Activated CD8-positive, alpha-beta memory T cell treated with anti-CD3 and anti-CD28 coated beads for 1 hour (primary cell): ENCODE measurements around the gene MYH15.

Source experiments
- DNase-seq, 2 donors: peaks; one replicate each; pipeline ENCODE4 v3.0.0-alpha.2; 2020; ENCODE audit warnings: low read depth in 1 of 2; ENCODE audit errors: extremely low read depth in 1 of 2

Gene MYH15

DNA sequence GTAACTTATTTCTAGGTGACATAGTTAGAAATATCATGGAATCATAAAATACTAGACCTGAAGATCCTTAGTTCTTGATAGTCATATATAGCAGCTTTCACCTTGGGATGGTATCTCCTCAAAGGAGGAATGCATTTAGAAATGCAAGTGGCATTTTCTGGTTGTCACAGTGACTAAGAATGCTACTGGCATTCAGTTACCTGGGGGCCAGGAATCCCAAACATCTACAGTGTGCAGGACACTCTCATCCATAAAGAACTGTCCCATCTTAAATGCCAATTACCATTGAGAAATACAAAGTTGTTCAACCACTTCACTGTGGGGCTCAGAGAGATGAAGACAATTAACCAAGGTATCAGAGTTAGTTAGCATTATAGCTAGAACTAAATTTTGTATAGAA is 36.7 kb downstream of the MYH15 start:
- DNase-seq, result no peak

DNA sequence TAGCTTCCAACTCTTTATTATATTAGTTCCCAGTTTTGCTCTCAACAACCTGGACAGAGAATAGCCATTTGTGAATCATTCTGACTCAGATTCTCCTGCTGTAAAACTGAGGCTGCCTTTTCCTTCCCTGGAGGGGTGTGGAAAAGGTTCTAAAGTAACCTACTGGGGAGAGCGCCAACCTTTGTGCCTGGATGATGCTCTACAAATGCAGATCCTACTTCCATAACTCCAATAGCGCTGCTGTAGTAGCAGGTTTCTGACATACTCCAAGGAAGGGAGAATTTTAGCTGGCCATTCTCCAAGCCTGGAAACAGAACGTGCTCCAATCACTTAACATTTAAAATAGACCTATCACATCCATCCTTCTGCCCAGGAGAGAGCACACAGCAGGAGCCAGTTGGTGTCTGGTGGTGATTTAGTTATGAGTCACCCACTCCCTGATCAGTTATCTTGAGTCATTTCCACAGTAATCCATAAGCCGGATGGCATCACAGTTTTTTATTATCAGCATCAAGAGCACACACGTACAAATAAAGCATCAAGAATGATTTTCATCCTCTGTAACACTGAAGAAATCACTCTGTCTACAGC is 38.3 kb downstream of the MYH15 start:
- no peak for DNase-seq

DNA sequence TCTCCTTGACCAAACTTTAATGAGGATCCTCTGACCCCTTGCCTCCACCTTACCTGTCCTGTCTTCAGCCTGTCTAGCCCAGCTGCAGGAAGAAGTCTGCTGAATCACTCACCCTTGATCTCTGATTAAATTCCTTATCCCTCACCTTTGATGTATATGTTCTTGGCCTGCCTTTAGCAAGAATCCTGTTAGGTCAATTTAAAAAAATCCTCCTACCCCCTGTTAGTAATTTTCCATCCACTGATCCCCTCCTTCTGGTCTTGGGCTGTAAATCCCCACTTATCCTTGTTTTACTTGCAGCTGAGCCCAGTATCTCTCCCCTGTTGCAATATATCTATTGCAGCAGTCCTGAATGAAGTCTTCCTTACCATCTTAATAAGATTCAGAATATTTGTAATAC is 39.0 kb downstream of the MYH15 start:
- no peak for DNase-seq

DNA sequence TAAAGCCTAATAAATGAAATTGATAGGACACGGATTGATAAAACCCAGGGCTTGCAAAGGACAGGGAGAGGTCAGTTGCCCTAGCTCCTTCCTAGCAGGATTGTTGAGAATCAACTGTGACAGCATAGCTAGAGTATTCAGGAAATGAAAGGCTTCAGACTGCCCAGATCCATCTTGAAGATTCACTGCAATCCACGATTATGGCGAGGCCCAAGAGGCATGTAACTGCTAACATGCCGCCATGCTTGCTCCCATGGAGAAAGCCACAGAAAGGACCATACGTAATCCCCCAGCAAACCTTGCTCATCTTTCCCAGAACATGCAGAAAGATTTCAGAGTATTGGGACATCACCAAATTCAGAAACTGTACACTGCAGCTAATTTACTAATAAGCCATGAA is 41.3 kb downstream of the MYH15 start:
- DNase-seq, result no peak

DNA sequence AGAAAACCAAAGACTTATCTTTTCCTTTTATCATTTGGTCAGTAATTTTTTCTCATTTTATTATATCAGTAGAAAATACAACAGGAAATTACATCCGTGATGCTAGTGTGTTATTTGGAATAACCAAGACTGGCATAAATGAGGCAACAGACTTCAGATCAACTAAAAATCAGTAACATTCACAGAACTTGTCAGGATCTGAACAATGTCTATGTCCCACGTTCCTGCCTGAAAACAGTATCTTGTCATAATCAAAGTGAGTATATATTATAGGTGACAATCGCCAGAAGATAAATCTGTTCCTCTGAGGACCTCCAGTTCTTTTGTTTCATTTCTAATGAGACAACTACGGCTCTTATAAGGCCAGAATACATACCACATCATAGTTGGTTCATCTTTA is 41.8 kb downstream of the MYH15 start:
- no peak for DNase-seq

DNA sequence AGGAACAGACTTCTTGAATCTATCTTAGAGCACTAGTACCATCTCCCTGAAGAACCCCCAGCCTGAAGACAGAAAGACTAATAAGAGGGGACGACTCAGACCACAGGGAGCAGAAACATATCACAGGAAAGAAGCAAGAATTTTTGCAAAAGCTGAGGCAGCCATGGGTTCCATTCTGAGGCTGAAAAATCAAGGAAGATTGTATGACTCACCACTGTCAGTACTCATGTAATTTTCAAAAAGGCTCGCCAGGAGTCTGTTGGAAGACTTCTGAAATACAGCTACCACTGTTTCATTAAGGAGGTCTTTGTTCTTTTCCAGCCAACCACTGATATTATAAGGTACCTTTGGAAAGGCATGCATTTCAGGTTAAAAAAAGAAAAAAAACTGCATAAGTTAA is 47.5 kb downstream of the MYH15 start:
- no peak for DNase-seq

DNA sequence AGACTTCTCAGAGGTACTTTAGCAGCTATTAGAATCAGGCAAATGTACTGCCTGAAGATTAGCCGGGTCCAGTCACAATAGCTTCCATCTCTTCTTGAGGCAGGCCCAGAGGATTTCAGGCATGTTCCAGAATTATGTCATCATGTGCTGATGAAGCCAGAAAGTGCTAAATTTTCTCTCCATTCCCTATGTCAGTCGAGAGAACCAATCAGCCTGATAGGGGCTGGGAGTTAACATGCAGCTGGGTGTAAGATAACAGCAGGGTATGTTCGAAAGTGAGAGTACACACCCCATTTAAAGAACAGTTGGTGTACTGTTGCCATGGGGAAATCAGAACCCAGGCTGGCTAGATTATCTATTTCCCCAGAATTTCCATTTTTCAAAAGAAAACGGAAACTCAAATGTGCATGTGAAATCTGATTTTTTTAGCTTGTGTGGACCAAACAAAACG is 48.7 kb downstream of the MYH15 start:
- no peak for DNase-seq

DNA sequence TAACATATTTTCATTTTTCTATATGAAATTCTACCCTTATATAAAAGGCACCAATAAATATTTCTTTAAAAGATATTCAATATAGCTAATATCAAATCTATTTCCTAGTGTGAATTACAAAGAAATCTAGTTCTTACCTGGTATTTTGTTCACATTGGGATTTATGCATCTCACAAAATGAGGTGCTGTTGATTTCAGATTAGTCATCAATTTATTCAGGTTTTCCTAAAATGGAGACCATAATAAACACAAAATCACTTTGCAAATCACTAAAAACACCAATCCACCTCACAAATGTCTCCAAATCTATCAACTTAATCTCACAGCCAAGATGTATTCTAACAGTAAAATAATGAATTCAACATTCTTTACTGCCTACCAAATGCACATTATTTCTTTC is 51.2 kb downstream of the MYH15 start:
- no peak for DNase-seq

DNA sequence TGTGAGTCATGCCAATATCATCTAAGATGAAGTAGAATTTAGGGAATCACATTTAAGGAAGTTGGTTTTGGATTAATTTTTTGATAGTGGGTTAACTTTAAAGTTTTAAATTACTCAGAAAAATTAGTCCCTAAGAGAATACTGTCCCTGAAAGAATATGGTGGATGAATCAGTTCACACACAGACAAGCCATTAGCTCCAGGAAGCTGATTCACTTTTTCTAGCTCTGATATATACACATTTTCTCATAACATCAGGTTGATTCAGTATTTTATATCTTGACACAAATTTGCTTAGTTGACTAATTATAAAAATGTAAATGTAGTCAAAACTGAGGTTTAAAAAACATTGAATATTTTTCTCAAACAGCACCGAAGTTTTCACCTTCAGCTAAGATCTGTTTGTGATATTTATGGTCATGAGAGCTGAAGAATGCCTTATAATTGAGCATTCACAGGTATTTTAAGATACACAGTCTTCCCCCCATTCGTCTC is 55.1 kb downstream of the MYH15 start:
- DNase-seq, result no peak

DNA sequence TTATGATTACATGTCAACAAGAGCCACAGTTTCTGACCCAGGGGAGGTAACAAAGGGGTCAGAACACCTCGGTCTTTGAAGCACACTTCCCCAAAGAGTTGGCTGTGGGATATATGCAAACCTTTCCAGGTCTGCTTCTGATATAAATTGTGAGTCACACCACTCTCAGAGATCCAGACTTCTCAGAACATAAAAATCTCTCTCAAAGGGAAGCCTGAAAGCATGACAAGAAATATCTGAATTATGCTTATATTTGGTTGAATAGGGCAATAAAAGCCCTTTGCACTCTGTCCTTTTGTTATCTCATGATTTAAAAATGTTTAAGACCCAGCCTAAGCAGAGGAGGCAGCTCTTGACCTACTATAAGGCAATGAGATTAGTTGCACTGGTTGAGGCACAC is 56.8 kb downstream of the MYH15 start:
- no peak for DNase-seq

DNA sequence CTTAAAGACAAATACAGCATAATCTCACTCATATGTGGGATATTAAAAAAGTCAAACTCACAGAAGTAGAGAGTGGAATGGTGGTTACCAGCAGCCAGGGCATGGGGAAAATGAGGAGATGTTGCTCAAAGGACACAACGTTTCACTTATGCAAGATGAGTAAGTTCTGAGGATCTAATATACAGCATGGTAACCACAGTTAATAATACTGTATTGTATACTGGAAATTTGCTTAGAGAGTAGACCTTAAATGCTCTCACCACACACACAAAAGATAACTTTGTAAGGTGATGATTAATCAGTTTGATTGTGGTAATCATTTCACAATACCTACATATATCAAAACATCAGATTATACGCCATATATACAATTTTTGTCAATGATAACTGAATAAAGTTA is 60.0 kb downstream of the MYH15 start:
- DNase-seq, result no peak

DNA sequence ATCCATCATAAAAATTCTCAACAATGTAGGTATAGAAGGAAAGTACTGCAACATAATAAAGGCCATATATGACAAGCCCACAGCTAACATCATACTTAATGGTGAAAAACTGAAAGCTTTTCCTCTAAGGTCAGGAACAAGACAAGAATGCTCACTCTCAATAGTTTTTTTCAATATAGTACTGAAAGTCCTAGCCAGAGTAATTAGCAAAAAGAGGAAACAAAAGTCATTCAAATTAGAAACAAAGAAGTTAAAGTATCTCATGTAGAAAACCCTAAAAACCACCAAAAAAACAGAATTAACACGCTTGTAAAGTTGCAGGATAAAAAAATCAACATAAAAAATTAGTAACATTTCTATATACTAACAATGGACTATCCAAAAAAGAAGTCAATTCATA is 61.8 kb downstream of the MYH15 start:
- no peak for DNase-seq

DNA sequence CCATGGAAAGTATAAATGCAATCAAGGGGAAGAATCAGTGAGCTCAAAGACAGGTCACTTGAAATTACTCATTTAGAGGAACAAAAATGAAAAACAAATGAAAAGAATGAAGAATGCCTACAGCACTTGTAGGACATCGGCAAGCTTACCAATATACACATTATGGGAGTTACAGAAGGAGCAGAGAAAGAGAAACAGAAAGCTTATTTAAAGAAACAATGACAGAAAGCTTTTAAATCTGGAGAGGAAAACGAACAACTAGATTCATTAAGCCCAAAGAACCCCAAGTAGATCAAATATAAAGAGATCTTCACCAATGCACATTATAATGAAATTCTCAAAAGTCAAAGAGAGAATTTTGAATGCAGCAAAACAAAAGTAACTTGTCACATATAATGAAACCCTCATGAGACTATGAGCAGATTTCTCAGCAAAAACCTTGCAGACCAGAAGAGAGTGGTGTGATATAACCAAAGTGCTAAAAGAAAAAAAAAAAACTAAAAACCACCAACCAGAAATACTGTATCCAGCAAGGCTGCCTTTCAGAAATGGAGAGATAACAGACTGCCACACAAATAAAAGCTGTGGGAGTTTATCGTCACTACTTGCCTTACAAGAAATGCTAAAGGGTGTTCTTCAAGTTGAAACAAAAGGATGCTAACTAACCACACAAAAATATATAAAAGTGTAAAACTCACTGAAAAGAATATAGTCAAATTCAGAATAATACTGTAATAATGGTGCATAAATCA is 63.1 kb downstream of the MYH15 start:
- DNase-seq, result no peak

DNA sequence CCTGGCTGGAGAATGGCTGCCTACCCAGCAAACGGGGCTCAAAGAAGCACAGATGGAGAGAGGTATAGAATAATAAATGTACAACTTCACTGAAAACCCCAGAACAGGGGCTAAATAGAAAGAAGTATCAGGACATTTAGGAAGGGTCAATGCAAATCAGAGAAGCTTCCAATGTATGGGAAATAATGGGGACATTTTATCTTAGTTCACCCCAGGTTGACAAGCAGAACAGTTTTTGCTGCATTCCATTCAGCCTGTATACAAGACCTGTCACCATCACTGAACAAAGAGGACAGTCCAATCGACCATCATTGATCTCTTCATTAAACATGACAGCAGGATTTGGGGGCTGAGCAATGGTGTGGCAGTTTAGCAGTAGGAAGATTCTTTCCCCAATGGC is 68.1 kb downstream of the MYH15 start:
- DNase-seq, result no peak

DNA sequence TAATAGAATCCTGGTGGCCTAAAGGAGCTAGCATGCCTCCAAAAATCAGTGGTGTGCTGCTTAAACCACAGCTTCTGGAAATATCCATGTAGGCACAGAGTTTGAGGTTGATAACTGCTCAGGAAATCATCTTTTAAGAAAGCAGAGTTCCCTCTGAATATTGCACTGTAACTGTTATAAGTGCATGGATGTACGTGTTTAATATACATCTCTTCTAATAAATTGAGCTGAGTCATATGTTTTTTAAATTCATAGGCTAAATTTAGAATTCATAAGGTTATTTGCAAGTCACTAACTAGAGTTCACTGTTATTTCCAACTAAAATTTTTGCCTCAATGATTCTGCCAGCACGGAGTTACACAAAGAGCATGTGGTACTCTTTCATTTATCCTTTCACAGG is 68.9 kb downstream of the MYH15 start:
- DNase-seq, result no peak

DNA sequence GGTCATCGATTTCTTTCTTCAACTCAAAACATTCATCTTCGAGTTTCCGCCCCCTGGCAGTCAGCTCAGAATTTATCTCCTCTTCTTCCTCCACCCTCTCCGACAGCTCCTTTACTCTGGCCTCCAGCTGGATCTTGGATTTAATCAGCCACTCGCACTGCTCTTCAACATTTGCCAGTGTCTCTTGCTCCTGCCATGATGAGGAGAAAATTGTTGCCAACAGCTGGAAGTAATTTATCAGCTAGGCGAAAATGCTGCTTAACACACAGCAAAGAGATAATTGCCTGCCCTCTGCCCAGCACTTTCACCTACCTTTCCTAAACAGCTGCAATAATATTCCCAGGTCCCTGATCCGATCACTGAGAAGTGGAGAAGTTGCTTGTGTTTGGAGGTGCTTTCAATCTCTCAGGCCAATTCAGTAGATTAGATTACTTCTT is 69.3 kb downstream of the MYH15 start:
- no peak for DNase-seq

DNA sequence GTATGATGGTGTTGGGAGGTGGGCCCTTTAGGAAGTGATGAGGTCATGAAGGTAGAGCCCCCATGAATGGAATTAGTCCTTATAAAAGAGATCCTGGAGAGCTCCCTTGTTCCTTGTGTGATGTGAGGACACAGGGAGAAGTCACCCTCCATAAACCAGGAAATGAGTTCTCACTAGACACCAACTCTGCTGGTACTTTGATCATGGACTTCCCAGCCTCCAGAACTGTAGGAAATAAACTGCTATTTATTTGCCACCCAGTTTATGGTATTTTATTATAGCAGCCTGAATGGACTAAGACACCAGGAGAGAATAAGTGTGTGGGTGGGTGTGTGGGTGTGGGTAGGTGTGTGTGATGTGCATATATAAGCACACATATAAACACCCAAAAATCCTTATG is 71.9 kb downstream of the MYH15 start:
- no peak for DNase-seq

DNA sequence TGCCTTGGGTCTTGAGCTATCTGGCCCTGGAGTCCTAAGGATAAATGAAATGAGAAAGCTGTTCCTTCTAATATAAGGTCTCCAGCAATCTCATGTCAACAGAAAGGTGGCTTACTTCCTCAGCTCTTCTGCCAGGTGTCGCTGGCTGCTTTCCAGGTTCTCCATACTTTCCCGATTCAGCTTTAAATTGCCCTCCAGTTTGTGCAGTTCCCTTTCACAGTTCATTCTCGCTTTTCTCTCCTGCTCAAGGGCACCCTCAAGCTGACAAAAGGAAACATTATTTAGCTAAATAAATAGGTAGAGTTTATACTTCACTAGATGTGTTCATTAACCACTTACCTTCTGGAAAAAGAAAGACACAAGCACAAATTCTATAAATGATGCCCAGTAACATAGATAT is 73.0 kb downstream of the MYH15 start:
- no peak for DNase-seq

DNA sequence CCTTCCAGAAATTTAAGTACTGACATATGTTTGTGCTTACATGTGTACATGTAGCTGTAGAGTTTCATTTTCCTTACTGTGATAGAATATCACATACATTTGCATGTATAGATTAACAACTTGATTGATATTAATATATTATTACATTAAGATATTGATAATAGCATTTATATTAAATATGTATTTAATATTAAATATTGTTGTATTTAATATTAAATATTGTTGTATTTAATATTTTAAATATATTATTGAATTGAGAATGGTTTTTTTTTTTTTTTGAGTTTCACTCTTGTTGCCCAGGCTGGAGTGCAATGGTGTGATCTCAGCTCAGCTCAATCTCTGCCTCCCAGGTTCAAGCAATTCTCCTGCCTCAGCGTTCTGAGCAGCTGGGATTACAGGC is 76.5 kb downstream of the MYH15 start:
- DNase-seq, result no peak

DNA sequence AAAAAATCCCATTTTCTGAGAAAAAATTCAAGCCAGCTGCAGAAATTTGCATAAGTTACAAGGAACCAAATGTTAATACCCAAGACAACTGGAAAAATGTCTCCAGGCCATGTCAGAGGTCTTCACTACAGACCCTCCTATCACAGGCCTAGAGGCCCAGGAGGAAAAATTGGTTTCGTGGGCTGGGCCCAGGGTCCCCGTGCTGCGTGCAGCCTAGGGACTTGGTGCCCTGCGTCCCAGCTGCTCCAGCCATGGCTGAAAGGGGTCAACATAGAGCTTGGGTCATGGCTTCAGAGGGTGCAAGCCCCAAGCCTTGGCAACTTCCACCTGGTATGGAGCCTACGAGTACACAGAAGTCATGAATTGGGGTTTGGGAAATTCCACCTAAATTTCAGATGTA is 78.0 kb downstream of the MYH15 start:
- DNase-seq, result no peak

DNA sequence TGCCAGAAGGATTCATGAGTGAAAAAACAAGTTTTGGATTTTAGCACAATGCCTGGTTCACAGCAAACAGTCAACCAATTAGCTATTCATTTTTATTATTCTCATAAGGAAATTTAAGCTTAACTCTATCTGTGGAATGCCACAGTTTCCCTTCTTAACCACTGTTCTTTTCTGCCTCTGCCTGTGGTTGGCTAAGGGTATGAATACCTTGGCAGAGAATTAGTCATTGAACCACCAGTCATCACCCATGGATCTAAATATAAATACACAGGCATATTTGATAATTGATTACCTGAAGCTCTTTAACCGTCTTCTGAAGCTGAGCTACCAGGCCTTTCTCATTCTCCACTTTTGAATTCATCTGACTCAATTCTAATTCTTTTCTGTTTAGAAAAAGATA is 79.9 kb downstream of the MYH15 start:
- no peak for DNase-seq

DNA sequence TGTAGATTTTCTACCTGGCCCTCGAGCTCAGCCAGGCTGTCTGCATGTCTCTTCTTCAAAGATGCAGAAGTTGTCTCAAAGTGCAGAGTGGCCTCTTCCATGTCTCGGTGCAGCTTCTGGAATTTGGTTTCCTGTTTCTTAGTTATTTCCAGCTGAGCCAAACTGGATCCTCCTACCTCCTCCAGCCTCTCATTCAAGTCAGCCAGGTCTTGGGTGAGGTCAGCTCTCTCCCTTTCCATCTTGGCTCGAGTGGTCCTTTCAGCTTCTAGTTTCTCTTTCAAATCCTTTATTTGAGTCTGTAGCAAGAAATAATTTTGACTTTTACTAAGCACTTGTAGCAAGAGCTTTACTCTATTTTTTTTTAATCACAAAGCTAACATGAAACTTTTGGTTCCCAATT is 81.8 kb downstream of the MYH15 start:
- DNase-seq, result no peak

DNA sequence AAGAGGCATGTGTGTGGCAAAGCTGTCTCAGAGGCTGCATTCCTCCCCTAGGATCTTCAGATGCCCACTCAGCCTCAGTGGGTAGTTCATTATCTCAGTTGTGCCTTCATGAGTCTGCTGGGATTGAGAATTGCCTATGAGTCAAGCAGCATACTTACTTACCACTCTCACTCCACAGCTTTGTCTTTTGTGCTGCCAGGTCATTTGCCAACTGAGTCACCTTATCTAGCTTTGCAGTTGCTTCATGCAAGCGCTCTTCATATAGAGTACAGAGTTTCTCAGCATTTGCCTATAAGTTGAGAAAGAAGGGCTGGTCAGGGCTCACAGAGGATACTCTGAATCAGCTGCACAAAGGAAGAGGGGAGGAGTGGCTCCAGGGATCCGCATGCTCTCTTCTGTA is 89.5 kb downstream of the MYH15 start:
- DNase-seq, result no peak
